AG09309 (cell line): ENCODE results near the gene PIK3CG.
"Not testable (repeated sequence)": the region's sequence is repeated elsewhere in the genome, so short reads cannot be mapped to it uniquely, and the experiment has no call there.

Experiments used
- DNase-seq: peaks from one replicate; pipeline ENCODE4 v3.0.0-alpha.2; 2010; ENCODE audit warnings: low read depth
- H3K4me3 ChIP-seq: 2 replicates; pipeline ENCODE4 v1.5.1; 2011; ENCODE audit warnings: mild to moderate bottlenecking, low read depth, low read length, moderate library complexity; ENCODE audit not compliant: control insufficient read depth
- TF ChIP-seq, protein P1 (sequence below): IDR thresholded peaks from 2 replicates; pipeline ENCODE4 v1.5.1; 2011; ENCODE audit warnings: mild to moderate bottlenecking, low read depth, low read length, inconsistent platforms; ENCODE audit not compliant: insufficient read depth, control insufficient read depth; ENCODE audit errors: missing control alignments

PIK3CG gene

DNA sequence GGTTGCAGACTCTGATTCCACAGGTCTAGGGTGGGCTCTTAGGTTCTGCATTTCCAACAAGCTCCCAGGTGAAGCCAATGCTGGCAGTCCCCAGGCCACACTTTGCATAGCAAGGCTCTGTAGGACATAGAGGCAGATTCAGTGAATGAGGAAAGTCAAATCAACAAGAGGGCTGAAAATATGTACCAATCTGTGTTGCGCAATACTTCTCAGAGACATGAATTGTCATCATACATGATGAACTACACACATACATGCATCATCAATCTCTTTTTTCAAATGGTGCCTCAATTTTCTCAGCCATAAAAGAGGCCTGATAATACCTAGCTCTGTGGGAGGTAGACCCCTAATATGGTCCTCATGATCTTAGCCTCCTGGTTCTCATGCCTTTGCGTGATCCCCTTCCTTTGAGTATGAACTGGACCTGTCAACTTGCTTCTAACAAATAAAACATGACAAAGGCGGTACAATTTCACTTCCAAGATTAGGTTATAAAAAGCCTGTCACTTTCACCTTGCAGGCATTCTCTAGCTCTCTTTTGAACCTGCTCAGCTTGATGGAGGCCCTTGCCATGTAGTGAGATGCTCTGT lies 49.0 kb downstream of the PIK3CG start:
- no peak for DNase-seq
- H3K4me3 ChIP-seq, result no peak overlapping the region
- TF ChIP-seq, protein P1, sequence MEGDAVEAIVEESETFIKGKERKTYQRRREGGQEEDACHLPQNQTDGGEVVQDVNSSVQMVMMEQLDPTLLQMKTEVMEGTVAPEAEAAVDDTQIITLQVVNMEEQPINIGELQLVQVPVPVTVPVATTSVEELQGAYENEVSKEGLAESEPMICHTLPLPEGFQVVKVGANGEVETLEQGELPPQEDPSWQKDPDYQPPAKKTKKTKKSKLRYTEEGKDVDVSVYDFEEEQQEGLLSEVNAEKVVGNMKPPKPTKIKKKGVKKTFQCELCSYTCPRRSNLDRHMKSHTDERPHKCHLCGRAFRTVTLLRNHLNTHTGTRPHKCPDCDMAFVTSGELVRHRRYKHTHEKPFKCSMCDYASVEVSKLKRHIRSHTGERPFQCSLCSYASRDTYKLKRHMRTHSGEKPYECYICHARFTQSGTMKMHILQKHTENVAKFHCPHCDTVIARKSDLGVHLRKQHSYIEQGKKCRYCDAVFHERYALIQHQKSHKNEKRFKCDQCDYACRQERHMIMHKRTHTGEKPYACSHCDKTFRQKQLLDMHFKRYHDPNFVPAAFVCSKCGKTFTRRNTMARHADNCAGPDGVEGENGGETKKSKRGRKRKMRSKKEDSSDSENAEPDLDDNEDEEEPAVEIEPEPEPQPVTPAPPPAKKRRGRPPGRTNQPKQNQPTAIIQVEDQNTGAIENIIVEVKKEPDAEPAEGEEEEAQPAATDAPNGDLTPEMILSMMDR, result no peak

DNA sequence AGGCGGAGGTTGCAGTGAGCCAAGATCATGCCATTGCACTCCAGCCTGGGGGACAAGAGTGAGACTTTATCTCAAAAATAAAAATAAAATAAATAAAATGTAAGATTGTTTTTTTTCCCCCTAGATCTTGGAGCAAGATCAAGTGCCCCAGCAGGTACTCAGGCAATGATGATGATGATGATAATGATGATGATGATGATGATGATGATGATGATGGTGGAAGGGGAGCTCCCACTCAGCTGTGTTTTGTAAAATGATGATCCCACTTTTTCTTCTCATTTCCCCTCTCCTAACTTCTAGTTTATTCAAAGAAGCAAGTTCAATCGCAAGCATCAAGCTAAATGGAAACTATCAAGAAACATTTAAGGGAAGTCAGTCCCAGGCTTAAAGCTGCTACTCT lies 50.3 kb downstream of the PIK3CG start:
- DNase-seq, result no peak
- TF ChIP-seq, protein P1, result no peak
- no peak overlapping the region for H3K4me3 ChIP-seq

DNA sequence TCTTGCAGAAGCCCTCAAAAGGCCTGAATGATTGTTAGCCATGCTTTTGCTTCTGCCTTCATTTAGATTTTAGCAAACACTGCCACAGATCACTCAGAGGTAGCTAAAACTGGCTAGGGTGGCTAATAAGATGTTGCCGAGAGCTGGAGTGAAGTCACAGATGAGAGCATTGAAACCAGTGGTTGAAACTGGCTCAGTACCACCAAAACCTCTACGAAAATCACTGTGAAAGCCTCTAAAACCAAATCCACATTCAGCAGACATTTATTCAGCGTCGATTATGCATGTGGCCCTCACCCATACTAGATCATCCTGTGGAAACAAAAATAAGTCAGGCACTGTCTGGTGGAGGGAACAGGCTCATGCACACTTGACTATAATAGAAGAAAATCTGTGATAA lies 50.8 kb downstream of the PIK3CG start:
- no peak overlapping the region for H3K4me3 ChIP-seq
- TF ChIP-seq, protein P1, result no peak
- no peak for DNase-seq

- no peak for DNase-seq
- no peak overlapping the region for H3K4me3 ChIP-seq
- TF ChIP-seq, protein P1, result no peak
These were observed 51.6 kb downstream of the PIK3CG start for GRCh38 chr7:106916679-106917078.

- no peak overlapping the region for H3K4me3 ChIP-seq
- TF ChIP-seq, protein P1, result no peak
- DNase-seq, result no peak
These were observed 53.9 kb downstream of the PIK3CG start for GRCh38 chr7:106918991-106919390.

- not testable (repeated sequence) for DNase-seq, H3K4me3 ChIP-seq
These were observed 59.4 kb downstream of the PIK3CG start for GRCh38 chr7:106924468-106924867.

- no peak overlapping the region for H3K4me3 ChIP-seq
- TF ChIP-seq, protein P1, result no peak
- DNase-seq, result no peak
These were observed 61.8 kb downstream of the PIK3CG start for GRCh38 chr7:106926892-106927291.
